Activated CD8-positive, alpha-beta memory T cell treated with anti-CD3 and anti-CD28 coated beads, Interleukin-2, amount 50 U/mL, for 24 hours (primary cell): Measurements from ENCODE around the gene TEX2.
"Not testable (repeated sequence)": the region's sequence is repeated elsewhere in the genome, so short reads cannot be mapped to it uniquely, and the experiment has no call there.

Source experiments
- DNase-seq: peaks from one replicate; pipeline ENCODE4 v3.0.0-alpha.2; 2020; ENCODE audit errors: extremely low read depth

The TEX2 gene

DNA sequence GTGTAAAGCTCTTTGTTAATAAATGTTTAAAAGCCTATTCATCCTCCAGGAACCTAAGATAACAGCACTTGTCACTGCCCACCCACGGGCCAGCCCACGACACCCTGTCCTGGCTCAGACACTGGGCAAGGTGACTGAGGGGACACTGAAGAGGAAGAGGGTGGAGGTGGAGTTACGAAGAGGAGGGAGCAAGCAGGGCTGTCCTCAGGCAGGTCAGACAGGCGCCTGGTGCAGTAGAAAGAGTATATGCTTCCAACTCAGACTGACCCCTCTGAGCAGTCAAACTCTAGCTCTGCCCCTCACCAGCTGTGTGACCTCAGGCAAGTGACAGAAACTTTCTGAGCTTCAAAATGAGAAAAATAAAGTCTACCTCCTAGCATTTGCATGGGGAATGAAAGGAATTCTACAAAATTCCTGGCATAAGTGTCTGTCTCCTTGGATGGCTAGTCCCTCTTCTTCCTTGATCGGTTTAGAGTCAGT, 22.8 kb downstream of the TEX2 start:
- no peak for DNase-seq

DNA sequence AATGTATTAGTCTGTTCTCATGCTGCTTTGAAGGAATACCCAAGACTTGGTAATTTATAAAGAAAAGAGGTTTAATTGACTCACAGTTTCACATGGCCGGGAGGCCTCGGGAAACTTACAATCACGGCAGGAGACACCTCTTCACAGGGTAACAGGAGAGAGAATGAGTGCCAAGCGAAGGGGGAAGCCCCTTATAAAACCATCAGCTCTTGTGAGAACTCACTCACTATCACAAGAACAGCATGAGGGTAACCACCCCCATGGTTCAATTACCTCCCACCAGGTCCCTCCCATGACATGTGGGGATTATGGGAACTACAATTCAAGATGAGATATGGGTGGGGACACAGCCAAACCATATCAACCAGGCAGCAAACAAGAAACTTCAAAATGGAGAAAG, 24.6 kb downstream of the TEX2 start:
- not testable (repeated sequence) for DNase-seq

DNA sequence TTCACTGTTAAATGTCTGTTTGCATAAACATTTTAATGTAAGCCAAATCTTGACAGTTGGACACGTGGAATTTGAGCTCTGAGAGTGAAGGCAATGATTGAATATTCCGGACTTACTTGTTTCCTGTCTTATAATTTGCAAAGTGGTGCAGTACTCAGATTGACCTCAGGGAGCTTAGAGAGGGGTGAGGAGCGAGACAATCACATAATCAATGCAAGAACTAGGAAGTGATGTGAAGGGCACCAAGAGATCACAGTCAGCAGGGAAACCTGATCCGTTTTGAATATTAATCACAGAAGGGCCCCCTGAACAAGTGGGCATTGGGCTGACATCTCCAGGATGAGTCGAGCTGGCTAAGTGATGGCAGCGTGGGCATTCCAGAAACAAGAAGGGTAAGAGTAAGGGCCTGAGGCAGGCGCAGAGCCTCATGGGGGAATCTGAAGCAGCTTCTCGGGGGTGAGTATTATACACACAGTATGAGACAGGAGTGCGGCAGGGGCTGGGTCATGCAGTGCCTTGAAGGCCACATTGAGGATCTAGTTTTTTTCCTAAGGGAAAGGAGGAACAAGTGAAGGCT, 26.1 kb downstream of the TEX2 start:
- DNase-seq, result no peak

DNA sequence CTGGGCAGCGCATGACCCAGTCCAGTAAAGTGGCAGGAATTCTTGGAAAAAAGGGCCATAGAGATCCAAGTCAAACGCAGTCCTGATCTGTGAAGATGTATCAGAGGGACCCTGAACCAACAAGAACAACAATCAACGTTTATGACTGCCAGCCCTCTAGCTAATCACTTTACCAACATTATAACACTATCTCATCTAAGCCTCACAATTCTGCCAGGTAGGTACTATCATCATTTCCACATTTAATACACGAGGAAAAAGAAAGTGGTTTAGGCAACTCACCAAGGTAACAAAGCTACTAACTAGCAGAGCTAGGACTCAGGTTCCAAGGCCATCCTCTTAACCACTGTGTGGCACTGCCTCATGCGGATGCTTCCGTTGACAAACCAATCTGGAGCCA, 28.1 kb downstream of the TEX2 start:
- DNase-seq, result no peak

DNA sequence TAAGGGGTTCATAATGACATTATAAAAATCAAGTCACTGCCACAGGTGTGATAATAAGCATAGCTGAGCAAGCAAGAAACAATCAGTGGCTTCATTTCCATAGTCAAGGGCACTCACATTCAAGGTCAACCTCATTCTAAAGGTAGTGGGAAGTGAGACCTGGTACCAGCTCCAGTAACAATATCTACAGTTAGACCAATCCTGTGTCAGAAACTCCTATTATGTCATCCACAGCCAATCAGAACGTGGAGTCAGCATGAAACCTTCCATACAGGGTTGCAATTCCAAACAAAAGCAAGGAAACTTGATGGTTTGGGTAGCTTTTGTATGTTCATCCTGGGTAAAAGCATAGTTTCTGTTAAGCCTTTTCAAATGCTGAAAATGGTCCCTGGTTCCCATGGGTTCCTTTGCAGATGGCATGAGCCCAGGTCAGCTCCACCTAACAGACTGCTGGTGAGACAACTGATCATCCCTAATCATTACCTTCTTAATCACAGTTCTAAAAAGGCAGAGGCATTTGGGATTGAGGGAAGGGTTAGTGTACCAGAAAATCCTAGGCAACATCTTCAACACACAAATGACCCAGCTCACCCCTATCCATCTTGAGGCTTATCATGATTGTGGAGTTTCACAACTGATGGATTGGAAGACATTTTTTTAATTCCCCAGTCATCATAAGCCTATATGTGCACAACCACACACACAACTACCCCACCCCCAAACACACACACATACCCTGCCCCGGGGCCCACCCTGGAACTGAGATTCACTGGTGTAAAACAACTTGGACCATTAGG, 30.4 kb downstream of the TEX2 start:
- DNase-seq, result no peak

DNA sequence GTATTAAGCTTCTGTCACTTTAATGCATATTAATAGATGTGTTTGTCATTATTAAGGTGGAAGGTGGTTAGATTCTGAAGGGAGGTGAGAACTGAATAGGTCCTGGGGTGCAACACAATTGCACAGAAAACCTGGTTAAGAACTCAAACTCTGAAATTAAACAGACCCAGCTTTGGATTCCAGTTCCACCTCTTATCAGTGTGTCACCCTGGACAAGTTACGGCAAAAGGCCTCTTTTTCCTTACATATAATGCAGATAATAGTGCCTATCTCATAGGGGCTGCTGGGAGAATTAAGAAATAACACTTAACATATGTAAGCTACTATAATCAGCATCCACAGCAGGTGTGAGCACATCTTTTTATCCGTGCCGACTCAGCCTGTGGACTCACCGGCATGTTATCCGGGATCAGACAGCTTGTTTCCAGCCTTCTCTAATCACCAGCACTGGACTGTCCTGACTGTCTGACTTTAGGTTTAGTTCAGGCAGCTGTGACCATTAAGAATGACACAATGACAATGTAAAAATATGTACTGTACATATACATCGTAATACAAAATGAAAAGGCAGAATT, 31.4 kb downstream of the TEX2 start:
- DNase-seq, result no peak

DNA sequence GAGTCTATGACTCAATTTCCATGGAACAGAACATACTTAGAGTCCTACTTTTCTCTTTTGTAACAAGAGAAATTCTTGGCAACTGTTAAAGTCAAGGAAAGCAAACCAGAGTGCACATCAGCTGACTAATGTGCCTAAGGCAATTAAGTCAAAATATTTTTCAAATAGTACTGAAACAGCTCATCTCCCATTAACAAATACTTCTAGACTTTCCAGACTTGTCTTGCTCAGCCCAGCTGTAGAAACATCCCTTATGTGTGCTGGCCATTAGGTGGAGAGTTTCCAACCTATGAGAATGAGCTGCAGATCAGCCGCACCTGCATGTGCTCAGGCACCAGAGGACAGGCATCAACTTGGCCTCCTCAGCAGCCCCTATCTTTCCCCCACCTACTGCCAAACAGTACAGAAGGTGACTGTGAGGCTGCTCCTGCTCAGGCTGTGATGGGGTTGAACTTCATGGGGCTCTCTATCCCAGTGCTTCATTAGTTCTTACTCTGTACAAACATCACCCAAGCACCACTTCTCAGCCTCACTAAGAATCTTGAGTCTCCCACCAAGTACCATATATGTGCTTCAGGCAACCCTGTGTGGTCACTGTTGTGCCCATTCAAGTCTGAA, 32.2 kb downstream of the TEX2 start:
- DNase-seq, result no peak

DNA sequence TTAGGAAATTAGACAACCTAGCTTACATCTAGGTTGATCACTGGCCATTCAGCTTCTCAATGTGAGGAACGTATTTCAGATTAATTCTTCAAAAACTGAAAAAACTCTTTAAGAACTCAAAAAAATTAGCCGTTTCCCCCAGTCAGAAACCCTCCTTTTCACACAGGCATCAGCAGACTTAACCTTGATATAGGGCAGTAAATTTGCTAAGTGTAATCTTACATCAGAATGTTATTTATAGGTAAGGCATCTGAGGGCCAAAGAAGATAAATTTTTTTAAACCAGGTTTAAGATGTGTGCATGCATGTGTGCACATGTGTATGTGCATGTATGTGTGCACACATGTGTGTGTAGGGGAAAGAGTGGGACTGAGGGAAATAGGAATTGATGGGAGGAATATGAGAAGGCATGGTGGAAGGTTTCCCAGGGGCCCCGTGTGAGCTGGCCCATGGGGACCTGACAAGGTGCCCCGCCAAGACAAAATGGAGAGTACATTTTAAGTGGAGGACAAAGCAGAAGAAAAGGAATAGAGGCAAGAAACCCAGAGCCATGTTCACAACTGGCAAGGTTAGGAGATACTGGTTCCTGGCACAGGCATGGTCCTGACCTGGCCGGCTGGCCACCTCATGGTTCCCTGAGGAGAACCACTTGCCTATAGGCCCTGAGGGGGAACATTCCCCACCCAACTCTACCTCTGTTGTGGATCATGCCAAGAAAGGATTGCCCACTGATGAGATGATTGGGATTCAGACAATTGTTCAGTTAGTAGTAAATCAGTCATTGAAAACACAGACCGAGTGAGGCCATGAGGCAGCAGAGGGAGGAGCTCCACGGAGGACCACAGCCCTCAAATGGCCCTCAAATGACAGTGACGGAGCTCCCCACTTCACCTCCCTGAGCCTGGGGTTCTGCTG, 33.0 kb downstream of the TEX2 start:
- DNase-seq, result no peak

DNA sequence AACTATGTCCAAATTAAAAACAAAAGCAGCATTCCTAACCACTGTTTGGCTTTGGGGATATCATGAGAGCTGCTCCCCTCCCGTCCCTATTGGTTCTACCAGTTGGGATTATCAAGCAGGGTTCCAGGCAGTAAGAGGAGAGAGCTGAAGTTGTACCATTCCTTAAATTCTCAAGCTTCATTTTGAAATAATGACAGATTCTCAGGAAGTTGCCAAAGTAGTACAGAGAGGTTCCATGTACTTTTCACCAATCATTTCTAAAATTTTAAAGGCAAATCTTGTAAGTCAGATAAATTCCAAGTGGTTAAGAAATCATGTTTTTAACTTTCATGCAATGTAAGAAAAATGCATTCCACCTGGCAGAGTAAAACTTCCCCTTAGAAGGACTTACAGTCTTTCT, 36.9 kb downstream of the TEX2 start:
- DNase-seq, result no peak

DNA sequence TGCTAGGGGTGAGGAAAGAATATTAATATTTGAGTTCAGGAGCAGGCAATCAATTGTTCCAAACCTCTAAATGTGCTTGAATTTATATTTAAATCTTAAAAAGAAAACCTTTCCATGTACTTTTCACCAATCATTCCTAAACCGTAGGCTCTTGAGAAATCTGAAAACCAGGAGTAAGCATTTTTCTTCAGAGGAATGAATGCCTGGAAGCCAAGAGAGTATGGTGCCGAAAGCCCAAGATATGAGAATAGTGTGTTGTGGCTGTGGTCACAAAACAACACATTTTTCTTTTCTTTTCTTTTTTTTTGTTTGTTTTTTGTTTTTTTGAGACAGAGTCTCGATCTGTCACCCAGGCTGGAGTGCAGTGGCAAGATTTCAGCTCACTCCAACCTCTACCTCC, 37.6 kb downstream of the TEX2 start:
- no peak for DNase-seq

DNA sequence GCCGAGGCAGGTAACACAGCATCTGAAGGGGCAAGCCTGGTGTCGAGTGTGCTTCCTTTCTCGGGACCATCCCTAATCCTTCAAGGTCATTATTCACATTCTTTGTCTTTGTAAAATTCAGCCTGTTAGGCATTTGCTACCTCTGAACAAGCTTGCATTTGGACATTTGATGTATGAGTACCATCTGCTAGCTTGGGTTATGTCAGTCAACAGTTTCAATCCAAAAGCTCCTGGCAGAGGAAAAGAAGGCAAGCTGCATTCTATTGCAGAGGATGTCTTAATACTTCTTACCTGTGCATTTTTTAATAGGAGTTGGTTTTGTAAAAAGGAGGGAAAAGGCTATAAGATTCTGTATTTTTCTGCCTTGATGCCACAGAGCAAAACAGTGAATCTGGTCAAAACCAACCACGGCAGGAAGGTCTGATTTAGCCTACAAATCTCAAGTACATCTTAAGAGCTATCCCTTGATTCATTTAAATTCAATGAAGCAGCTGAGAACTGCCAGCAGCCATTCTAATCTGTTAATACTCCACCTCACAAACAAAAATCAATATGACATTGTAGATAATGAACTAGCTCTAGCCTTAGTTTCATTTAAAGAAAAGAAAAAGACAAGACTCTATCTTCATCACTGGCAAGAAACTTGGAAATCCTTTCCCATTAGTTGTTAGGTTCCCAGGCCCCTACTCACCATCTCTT, 39.0 kb downstream of the TEX2 start:
- no peak for DNase-seq

DNA sequence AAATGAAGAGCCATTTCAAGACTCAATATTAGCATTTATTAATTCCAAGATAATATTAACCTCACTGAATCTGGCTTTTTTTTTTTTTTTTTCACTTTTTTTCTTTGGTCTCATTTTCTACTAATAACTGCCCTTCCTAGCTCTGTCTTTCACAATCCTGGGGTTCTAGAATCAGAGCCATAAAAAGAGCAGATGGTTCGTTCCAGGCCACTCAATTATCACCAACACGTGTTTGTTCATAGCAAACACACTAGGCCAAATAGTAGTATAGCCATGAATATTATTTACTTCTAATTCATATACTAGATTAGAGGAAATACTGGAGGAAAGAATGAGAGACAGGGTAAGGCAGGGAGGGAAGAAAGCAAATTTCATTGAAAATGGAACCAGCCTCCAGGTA, 39.8 kb downstream of the TEX2 start:
- DNase-seq, result no peak

DNA sequence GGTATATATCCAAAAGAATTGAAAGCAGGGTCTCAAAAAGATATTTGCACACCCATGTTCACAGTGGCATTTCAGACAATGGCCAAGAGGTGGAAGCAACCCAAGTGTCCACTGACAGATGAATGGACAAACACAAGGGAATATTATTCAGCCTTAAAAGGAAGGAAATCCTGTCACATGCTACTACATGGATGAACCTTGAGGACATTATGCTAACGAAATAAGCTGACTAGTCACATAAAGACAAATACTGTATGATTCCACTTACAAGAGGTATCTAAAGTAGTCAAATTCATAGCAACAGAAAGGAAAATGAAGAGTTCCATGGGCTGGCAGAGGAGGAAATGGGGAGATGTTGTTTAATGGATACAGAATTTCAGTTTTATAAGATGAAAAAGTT, 41.4 kb downstream of the TEX2 start:
- no peak for DNase-seq

DNA sequence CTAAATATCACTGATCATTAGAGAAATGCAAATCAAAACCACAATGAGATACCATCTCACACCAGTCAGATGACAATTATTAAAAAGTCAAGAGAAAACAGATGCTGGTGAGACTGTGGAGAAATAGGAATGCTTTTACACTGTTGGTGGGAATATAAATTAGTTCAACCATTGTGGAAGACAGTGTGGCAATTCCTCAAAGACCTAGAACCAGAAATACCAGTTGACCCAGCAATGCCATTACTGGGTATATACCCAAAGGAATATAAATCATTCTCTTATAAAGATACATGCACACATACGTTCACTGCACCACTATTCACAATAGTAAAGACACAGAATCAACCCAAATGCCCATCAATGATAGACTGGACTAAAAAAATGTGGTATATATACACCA, 42.5 kb downstream of the TEX2 start:
- DNase-seq, result not testable (repeated sequence)

DNA sequence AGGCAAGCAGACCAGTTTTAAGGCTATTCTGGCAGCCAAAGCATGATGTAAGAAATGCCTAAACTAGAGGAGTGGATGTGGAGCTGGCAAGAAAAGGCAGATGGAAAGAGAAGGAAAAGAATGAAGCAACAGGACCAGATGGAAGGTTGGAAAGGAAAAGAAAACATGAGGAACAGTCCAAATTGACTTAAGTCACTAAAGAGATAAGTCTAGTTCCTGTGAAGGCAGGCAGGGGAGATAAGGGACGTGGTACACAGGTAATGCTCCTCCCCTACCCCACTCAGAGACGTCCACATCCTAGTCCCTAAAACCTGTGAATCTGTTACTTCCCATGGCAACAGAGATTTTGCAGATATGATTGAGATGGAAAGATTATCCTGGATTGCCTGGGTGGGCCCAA, 43.5 kb downstream of the TEX2 start:
- DNase-seq, result no peak

DNA sequence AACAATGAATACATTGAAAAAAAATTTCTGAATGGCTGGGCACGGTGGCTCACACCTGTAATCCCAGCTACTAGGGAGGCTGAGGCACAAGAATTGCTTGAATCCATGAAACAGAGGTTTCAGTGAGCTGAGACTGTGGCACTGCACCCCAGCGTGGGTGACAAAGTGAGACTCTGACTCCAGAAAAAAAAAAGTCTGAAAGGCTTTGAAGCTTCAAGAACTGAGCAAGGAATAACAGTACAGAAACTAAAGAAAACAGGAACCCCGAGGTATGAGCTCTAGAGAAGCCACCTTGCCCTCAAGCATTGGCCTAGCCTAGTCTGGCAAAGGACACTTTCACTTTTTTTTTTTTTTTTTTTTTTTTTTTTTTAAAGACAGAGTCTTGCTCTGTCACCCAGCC, 45.0 kb downstream of the TEX2 start:
- DNase-seq, result no peak

DNA sequence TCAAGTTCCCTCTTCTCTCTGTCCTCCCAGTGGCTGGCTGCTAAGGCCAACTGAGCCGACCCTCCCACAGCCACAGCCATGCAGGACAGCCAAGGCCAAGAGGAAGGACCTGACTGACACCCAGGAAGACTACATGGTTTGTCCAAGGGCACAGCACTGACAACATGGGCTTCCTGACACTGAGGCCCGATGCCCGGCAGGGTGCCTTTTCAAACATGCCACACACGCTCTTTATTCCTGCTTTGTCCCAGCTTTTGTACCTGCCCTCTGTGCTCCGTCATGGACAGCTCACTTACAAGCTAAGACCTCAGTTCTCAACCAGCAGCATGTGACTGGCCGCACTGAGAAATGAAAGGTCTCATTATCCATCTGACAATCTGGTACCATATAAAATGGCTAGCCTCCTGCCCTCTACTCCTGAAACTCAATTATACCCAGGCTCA, 45.8 kb downstream of the TEX2 start:
- DNase-seq, result no peak

DNA sequence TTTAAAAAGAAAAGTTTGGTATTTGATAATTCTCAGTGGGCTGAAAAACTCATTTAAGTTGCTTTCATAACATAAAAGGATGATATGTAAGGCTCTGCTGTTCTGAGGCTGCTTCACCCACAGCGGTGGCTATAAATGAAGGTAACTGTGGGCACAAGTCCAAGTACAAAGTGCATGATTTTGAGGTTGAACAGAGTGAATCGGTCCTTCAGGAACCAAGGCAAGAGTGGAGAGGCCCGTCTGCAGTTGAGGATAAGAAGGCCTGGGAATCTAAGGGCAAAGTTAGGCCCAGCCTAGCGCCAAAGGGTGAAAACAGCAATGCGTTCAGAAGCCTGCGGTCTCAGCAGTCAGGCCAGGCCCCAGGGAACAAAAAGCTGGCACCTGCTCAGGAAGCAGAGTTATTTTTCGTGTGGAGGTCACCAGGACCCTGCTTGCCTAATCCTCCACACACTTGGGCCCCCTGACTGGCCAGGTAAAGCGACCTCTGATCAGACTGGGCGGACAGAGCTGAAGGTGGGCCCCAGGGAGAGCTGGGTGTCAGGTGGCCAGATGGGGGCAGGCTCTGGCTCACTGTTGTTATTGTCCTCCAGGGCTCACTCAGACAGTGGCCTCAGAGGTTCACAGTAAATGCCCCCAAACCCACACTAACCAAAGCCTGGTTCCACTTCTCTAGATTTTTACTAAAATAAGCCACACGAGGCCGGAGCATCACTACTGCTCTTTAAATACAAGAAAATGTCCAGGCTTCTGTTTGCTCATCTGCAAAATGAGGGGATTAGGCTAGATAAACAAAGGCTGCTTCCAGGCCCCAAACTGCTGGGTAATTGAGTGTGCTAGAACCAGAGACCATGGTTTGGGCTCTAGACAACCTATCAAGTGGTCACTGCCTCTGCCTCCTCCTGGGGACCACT, 46.5 kb downstream of the TEX2 start:
- no peak for DNase-seq

DNA sequence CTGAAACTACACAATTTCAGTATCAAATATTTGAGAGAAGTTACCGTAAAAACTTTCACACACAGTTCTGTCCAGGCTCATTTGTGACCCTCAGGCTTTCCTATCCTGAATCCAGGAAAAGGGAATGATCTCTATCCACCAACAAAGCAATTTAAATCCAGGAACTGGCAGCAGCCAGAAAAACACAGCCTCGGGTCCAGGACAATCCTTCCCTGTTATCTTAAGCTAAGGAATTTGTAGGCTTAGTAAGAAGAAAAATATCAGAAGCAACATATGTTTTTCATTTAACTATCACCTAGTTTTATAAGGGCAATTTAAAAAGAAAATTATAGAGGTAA, 47.1 kb downstream of the TEX2 start:
- no peak for DNase-seq

DNA sequence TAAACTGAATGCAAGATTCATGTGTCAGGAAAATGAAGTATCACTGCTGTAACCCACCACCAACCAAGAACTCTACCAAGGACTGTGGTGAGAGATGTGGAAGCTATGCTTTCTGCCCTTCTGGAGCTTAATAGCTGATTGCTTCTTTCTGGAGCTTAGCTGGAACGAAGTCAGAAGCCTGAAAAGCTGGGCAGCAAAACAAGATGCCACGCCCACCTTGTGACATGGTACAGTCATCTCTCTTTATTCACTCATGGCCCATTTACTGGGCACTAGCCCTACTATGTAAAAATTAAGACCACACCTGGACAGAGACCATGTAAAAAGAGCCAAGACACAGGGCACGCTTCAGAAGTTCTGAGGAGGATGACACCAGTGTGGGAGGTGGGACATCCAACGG, 48.1 kb downstream of the TEX2 start:
- no peak for DNase-seq
